ENCODE measurements around the gene PEF1. TPM values are rescaled to one million over a fixed set of nuclear protein-coding genes. Genes with fewer than 3 reads are reported as not detected.

Gene PEF1
- polyA plus RNA-seq, 3 donors, result 36.6 to 81.7 (median 70.7) TPM

DNA sequence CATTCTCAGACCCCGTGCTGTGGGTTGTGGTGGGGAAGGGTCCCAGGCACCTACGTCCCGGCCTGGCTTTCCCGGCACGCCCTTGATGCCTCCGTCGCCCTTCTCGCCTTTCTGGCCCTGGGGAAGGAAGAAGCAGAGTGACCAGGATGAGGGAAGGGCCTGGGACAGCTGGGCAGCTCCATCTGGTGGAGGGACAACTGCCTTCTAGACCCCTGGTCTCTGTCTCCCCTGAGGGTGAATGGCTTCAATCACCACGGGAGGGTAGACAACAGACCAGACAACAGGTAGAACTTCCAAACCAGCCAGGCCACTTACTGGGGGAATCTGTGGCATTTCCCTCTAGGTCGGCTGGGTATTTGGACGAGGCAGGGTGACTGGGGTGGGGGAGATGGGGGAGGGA, 47.3 kb upstream of the PEF1 start:
- no peaks in the 10 kb centered on the region for H3K79me2 ChIP-seq (ENCODE audit: insufficient read depth, low read length)
- H4K20me1 ChIP-seq (ENCODE audit: insufficient read depth, low read length), result no peaks in the 10 kb centered on the region
- H3K27me3 ChIP-seq (ENCODE audit: control insufficient read depth in 2 of 2, insufficient read depth in 2 of 2, low read length in 2 of 2), result no peaks in the 10 kb centered on the region
- no peaks in the 10 kb centered on the region for H3K36me3 ChIP-seq (replicated peaks in 1 of 2; ENCODE audit: control insufficient read depth in 1 of 2, insufficient read depth in 2 of 2, low read length in 2 of 2)
- no peak for DNase-seq
- H3K27ac ChIP-seq (ENCODE audit: low read depth in 1 of 2, low read length in 2 of 2), result no peak overlapping the region
- intact Hi-C loops (cut with micrococcal nuclease), result no loop called here
- H3K4me3 ChIP-seq (replicated peaks in 1 of 3; ENCODE audit: low read depth in 2 of 3, low read length in 3 of 3), result no peak overlapping the region
- no peaks in the 10 kb centered on the region for H3K9me3 ChIP-seq (replicated peaks in 1 of 2; ENCODE audit: control insufficient read depth in 1 of 2, insufficient read depth in 1 of 2, low read length in 2 of 2)
- Mint-ChIP-seq H3K27ac (no peak overlapping the region), H3K4me3 (no peak overlapping the region), H3K27me3 (ENCODE audit: low read depth in 3 of 3) (peaks cover 0 to 2% (median 1%) of the 10 kb centered on the region in 3 donors), H3K9me3 (peaks cover 0 to 2% (median 0%) of the 10 kb centered on the region in 7 donors), H3K4me1 (no peaks in the 10 kb centered on the region), H3K36me3 (no peaks in the 10 kb centered on the region)
- H2AFZ ChIP-seq (ENCODE audit: insufficient read depth, low read depth, low read length, poor library complexity, severe bottlenecking), result no peak overlapping the region
- WGBS (ENCODE audit: insufficient coverage), result 97% methylated on average over 8 of the region's 11 CpGs
- TF ChIP-seq, protein P1, sequence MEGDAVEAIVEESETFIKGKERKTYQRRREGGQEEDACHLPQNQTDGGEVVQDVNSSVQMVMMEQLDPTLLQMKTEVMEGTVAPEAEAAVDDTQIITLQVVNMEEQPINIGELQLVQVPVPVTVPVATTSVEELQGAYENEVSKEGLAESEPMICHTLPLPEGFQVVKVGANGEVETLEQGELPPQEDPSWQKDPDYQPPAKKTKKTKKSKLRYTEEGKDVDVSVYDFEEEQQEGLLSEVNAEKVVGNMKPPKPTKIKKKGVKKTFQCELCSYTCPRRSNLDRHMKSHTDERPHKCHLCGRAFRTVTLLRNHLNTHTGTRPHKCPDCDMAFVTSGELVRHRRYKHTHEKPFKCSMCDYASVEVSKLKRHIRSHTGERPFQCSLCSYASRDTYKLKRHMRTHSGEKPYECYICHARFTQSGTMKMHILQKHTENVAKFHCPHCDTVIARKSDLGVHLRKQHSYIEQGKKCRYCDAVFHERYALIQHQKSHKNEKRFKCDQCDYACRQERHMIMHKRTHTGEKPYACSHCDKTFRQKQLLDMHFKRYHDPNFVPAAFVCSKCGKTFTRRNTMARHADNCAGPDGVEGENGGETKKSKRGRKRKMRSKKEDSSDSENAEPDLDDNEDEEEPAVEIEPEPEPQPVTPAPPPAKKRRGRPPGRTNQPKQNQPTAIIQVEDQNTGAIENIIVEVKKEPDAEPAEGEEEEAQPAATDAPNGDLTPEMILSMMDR (IDR thresholded peaks at IDR 0.05), result no peak
- no peak overlapping the region for H3K9ac ChIP-seq (ENCODE audit: insufficient read depth, low read length, poor library complexity, severe bottlenecking)
- no peaks in the 10 kb centered on the region for H3K4me1 ChIP-seq (ENCODE audit: control insufficient read depth in 1 of 2, insufficient read depth in 2 of 2, low read length in 2 of 2)
- H3K4me2 ChIP-seq (replicated peaks; ENCODE audit: extremely low read depth, low read length, poor library complexity, severe bottlenecking), result no peak overlapping the region

DNA sequence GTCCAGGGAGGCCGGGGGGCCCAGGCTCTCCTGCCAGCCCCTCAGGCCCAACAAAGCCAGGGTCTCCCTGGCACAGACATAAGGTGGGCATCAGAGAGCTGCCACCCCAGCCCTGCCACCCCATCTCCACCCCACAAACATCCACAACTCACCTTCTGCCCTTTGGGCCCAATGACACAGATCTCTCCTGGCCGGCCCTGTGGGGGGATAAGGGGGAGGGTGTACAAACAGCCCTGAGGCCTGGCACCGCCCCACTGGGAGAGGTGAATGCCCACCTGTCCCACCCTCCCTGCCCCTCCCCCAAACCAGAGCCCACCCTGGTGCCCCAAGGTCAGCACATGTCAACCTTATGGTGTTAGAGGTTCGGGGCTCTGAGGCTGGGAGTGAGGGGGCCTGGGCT, 46.8 kb upstream of the PEF1 start:
- Histone ChIP-seq H3K4me2 (replicated peaks; ENCODE audit: extremely low read depth, low read length, poor library complexity, severe bottlenecking) (no peak overlapping the region), H3K9ac (ENCODE audit: insufficient read depth, low read length, poor library complexity, severe bottlenecking) (no peak overlapping the region)
- no CpG with 5 or more reads among the region's 4 CpGs for WGBS (ENCODE audit: insufficient coverage)

More for the DNA sequence above, 46.8 kb upstream of the PEF1 start:
- H3K9me3 Mint-ChIP-seq, result peaks cover 0 to 2% (median 0%) of the 10 kb centered on the region in 7 donors
- no peaks in the 10 kb centered on the region for H3K4me1 Mint-ChIP-seq
- intact Hi-C loops (cut with micrococcal nuclease), result no loop called here
- peaks cover 0 to 2% (median 1%) of the 10 kb centered on the region in 3 donors for H3K27me3 Mint-ChIP-seq (ENCODE audit: low read depth in 3 of 3)
- no peaks in the 10 kb centered on the region for H3K36me3 ChIP-seq (replicated peaks in 1 of 2; ENCODE audit: control insufficient read depth in 1 of 2, insufficient read depth in 2 of 2, low read length in 2 of 2)
- DNase-seq, result no peak
- no peaks in the 10 kb centered on the region for H3K9me3 ChIP-seq (replicated peaks in 1 of 2; ENCODE audit: control insufficient read depth in 1 of 2, insufficient read depth in 1 of 2, low read length in 2 of 2)
- no peak overlapping the region for H2AFZ ChIP-seq (ENCODE audit: insufficient read depth, low read depth, low read length, poor library complexity, severe bottlenecking)
- H3K4me3 Mint-ChIP-seq, result no peak overlapping the region
- no peaks in the 10 kb centered on the region for H3K27me3 ChIP-seq (ENCODE audit: control insufficient read depth in 2 of 2, insufficient read depth in 2 of 2, low read length in 2 of 2)
- TF ChIP-seq, protein P1 (IDR thresholded peaks at IDR 0.05), result no peak
- H3K36me3 Mint-ChIP-seq, result no peaks in the 10 kb centered on the region
- no peaks in the 10 kb centered on the region for H3K4me1 ChIP-seq (ENCODE audit: control insufficient read depth in 1 of 2, insufficient read depth in 2 of 2, low read length in 2 of 2)
- H3K4me3 ChIP-seq (replicated peaks in 1 of 3; ENCODE audit: low read depth in 2 of 3, low read length in 3 of 3), result no peak overlapping the region
- H3K79me2 ChIP-seq (ENCODE audit: insufficient read depth, low read length), result no peaks in the 10 kb centered on the region
- no peak overlapping the region for H3K27ac Mint-ChIP-seq
- no peak overlapping the region for H3K27ac ChIP-seq (ENCODE audit: low read depth in 1 of 2, low read length in 2 of 2)
- no peaks in the 10 kb centered on the region for H4K20me1 ChIP-seq (ENCODE audit: insufficient read depth, low read length)
